Measurements from ENCODE around the gene PSTPIP2.

DNA sequence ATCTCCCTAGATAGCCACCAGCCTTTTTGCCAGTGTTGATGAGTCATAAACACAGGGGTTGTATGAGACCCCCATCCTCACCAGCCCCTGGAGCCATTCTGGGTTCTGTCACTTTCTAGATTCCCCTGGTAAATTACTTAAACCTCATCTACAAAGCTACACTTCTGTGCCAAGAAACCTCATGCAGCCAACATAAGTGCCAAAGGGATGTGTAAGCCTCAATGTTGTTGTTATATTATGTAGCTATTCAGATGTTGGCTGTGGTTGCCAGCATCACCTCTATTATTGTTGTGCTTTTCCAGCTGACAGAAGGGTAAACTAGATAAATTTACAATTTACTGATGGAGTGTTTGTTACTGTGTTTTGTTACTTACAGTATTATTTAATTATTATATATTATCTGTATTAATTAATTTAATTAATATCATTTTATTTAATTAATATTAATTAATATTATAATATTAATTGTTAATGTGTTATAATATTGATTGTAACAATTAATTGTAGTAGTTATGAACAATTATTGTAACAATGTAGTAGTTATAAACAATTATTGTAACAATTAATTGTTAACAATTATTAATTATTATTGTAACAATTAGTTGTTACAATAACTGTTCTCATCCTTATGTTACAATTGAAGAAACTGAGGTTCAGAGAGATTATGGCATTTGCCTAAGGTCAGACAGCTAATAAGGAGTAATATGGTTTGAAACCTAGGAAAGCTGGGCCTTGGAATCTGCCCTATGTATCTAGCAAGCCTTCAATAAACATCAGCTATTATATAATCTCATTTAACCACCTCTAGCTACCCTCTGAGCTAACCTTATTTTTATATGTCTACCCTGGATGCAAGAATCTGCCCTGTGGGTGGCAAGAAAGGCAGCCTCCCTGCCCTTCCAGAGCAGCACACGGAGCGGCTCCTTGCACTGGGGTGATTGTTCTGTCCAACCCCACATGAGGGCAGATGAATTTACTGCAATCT, 36.1 kb downstream of the PSTPIP2 start:
- TF ChIP-seq, protein P1, sequence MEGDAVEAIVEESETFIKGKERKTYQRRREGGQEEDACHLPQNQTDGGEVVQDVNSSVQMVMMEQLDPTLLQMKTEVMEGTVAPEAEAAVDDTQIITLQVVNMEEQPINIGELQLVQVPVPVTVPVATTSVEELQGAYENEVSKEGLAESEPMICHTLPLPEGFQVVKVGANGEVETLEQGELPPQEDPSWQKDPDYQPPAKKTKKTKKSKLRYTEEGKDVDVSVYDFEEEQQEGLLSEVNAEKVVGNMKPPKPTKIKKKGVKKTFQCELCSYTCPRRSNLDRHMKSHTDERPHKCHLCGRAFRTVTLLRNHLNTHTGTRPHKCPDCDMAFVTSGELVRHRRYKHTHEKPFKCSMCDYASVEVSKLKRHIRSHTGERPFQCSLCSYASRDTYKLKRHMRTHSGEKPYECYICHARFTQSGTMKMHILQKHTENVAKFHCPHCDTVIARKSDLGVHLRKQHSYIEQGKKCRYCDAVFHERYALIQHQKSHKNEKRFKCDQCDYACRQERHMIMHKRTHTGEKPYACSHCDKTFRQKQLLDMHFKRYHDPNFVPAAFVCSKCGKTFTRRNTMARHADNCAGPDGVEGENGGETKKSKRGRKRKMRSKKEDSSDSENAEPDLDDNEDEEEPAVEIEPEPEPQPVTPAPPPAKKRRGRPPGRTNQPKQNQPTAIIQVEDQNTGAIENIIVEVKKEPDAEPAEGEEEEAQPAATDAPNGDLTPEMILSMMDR (conservative IDR thresholded peaks at IDR 0.05; ENCODE audit: low read length), result no peak
- TF ChIP-seq EZH2phosphoT487 (IDR thresholded peaks at IDR 0.05; ENCODE audit: borderline replicate concordance), result no peak
